OCI-M2 (cell line): ENCODE measurements around the gene GAS6.

Experiments used
- DNase-seq: peaks from one replicate; lab custom pipeline; 2025; ENCODE audit not compliant: unreplicated experiment; lab: John Stamatoyannopoulos, UW

Gene GAS6

DNA sequence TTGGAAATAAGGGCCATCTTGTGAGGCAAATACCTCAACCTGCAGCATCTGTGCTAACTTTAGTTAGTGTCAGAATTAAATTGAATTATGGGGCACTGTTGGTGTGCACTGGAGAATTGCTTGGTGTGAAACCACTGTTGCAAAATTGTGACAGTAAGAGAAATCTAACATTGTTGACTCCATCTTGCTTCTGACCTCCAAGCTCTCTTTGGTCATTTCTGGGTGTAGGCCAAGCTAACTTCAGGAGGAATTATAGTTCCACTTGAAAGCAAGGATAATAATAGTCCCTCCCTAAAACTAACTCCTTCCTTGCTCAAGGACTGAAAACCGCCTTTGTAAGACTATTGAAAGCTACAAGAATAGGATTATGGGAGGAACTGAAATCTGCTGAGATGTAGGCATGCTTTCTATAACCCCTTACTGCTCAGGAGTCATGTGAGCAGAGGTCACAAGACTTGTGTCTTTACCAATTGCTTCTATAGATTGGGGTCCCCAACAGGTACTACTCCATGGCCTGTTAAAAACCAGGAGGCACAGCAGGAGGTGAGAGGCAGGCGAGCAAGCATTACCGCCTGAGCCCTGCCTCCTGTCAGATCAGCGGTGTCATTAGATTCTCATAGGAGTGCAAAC, 24.9 kb upstream of the GAS6 start:
- no peak for DNase-seq

DNA sequence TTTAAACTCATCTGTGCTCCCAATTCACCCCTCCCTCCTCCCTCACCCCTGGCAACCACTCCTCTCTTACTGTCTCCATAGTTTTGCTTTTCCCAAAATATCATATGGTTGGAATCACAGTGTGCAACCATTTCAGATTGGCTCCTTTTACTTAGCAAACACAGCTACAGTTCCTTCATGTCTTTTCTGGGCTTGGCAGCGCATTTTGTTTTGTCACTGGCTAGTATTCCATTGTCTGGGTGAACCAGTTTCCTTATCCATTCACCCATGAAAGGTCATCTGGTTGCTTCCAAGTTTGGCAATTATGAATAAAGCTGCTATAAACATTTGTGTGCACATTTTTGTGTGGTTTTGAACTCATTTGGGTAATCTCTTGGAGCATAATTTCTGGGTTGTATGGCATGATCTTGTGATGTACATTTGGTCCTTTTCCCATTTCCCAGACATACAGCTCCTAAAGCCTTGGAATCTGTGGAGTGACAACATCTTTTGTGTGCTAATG, 23.9 kb upstream of the GAS6 start:
- no peak for DNase-seq

GRCh38 chr13:113886561-113887112, 22.8 kb upstream of the GAS6 start:
- no peak for DNase-seq

GRCh38 chr13:113884821-113885220, 20.9 kb upstream of the GAS6 start:
- DNase-seq = no peak

- no peak for DNase-seq
Measured at GRCh38 chr13:113883921-113884804, 20.3 kb upstream of the GAS6 start.

DNA sequence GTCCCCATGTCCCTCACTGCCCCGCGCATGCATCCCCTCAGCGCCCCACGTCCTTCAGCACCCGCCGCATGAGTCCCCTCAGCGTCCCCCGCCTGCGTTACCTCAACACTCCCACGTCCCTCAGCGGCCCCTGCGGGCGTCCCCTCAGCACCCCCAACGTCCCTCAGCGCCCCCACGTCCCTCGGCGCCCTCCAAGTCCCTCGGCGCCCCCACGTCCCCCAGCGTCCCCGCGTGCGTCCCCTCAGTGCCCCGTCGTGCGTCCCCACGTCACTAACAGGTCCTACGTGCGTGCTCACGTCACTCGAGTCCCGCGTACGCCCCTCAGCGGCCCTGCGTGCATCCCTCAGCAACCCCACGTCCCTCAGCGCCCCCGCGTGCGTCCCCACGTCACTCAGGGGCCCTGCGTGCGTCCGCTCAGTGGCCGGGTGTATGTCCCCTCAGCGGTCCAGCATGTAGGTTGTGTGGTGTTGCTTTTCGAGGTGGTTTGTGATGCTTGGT, 19.5 kb upstream of the GAS6 start:
- no peak for DNase-seq

DNA sequence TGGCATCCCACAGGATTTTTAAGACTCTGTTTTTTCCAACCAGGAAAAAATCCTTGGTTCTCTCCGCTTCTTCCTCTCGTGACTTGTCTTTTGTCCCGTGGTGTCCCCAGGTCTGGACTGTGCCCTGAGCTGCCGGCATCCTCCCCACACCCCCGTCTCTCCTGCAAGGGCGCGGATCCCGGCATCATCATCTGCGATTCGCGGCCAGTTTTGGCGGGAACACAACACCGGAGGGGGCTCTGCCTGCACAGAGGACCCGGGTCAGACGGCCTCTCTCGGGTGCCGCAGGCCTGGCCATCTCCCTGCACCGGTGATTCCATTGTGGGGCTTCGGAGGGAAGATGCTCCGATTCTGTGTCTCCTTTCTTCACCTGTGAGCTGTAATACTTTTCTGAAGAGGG, 18.8 kb upstream of the GAS6 start:
- no peak for DNase-seq

DNA sequence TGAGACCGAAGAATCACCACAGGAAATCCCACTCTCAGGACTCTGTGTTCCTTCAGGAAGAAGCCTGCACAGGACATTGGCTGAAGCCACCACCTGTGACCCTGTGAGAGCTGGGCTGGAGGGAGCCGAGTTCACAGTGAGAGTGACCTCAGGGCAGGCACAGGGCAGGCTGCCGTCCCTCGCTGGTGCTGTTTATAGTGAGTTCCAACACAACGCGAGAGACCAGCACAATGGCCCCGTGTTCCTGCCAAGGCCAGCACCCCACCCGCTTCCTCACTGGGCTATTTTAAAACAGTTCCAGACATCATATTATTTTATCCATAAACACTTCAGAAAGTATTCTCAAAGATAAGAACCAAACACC, 18.4 kb upstream of the GAS6 start:
- no peak for DNase-seq

DNA sequence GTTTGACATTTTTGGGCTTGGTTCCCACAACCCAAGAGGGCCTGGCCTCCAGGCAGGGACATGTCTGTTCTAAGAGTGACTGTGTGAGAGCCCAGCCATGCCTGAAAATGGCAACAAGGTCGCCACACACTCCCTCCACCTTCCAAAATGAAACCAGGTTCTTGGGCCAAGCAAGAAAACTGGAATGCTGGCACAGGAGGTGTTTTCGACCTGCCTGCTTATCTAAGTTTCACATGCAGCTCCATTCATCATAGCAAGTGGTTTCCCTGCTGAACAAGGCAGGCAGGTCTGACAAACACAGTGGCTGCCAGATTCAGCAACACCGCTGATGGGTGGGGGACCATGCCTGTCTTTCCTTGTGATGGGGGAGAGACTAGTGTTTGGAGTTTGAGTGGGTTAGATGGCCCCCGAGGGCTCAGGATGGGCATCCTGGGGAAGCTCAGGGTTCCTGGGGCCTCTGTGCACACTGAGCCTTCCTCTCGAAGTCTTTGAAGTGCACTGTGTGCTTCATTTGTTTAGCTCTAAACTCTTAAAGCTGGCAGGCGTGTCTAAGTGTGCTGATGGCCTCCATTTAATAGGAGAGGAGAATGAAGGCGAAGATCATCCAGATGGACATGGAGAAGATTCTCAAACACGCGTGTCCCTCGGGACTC, 17.9 kb upstream of the GAS6 start:
- no peak for DNase-seq

- DNase-seq = no peak
Measured at GRCh38 chr13:113880651-113881611, 17.1 kb upstream of the GAS6 start.

DNA sequence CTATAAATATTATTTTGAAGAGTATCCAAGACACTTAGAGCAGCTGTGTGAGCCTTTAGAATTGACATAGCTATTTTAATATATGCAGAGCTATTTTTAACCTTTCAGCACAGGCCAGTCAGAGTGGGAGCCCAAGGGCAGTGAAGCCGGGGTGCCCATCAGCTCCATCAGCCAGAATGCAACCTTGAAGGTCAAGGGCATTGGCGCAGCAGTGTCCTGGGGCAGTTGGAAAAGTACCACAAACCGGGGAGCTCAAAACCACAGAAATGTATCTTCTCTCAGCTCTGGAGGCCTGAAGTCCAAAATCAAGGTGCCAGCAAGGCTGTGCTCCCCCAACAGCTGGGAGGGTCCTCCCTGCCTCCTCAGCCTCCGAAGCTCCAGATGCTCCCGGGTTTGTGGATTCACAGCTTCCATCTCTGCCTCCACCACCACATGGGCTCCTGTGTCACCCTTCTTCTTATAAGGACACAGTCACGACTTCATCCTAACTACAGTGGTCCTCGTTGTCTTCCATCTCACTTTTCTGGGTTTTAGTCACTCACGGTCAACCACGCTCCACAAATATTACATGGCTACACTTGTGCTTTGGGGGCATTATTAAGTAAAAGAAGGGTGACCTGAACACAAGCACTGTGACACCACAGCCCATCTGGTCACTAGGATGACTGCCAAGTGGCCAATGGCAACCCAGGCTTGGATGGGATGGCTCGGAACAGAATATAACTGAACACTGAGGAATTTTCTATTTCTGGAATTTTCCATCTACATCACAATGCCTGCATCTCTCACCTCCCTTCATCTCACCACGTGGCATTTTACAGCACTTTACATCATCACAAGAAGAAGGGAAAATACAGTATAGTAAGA, 15.9 kb upstream of the GAS6 start:
- no peak for DNase-seq

DNA sequence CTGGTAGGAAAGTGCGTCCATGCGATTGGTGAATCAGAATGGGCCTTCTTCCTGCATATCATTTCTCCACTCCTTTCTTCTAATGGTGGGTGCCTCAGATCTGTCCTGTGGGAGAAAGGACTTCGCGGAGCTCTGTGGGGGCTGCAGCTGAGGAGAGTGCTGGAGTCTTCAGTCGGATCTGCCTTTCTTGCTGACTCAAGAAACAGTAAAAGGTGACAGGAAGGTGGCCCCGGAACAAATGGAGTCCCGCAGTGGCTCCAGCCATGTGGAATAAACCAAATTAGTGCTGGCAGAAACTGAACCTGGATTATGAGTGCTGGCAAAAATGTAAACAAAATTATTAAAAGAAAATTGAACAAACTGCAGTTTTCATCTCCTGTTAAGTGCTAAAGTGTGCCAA, 15.1 kb upstream of the GAS6 start:
- no peak for DNase-seq

GRCh38 chr13:113877149-113877990, 13.5 kb upstream of the GAS6 start:
- DNase-seq = no peak

DNA sequence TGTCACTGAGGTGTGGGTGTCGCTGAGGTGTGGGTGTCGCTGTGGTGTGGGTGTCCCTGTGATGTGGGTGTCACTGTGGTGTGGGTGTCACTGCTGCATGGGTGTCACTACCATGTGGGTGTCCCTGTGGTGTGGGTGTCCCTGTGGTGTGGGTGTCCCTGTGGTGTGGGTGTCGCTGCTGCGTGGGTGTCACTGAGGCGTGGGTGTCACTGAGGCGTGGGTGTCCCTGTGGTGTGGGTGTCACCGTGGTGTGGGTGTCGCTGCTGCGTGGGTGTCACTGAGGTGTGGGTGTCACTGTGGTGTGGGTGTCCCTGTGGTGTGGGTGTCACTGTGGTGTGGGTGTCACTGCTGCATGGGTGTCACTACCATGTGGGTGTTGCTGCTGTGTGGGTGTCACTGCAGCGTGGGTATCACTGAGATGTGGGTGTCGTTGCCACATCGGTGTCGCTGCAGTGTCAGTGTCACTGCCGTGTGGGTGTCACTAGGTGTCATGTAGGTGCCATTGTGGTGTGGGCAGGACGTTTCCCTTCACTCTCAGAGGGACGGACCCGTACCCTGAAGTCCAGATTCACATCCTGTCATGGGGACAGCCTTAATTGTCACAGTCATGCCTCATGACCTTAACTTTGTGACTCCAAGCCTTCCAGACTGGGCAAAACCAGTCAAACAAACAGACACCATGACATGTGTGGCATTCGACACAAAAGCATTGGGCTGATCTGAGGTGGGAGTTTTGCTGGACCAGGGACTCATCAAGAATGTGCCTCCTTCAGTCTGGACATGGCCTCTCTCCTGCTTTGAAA, 12.7 kb upstream of the GAS6 start:
- no peak for DNase-seq

DNA sequence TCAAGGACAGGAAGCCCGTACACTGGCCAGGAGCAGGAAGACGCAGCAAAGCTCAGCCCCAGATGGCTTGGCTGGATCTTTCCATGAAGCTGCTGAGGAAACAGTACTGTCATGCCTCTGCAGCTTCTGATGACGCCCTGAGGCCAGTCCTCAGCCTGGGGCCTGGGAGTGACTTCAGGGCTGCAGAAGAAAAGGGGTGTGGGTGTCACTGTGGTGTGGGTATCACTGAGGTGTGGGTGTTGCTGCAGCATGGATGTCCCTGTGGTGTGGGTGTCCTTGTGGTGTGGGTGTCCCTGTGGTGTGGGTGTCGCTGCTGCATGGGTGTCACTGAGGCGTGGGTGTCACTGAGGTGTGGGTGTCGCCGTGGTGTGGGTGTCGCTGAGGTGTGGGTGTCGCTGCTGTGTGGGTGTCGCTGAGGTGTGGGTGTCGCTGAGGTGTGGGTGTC, 12.0 kb upstream of the GAS6 start:
- DNase-seq = no peak

- DNase-seq = no peak
Measured at GRCh38 chr13:113875429-113875815, 11.5 kb upstream of the GAS6 start.

DNA sequence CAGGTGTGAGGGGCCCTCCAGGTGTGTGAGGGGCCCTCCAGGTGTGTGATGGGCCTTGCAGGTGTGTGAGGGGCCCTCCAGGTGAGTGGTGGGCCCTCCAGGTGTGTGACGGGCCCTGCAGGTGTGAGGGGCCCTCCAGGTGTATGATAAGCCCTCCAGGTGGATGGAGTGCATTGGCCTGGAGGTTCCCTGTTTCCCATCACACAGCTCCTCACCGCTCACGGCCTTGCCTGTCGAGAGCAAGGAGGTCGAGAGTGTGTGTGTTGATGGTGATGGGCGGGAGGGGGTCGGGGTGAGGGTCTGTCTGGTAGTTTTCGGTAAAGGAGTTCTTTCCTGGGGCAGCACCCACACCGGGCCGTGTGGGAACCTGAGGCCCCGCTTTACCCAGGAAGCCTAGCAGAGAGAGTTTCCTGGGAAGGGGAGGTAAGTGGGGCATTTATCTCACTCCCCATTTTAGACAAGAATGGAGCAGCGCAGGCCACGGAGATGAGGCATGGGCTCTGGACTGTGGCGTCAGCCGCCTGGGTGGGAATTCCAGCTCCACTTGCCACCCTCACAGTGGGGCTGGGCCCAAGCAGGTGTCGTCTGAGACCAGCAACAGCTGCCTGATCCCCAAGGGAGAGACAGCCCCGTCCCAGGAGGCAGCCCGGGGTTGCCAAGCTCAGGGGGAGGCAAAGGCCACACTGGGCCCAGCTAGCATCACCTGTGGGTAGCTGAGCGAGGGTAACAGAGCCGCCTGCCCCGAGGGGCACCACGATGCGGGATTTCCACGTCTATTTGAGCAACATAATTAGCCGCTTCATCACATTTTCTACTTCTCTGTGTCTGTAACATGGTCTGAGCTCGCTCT, 10.9 kb upstream of the GAS6 start:
- DNase-seq = no peak
